Heart right ventricle (tissue), 16 donors: ENCODE data around the gene HSPA12B. TPM values are rescaled to one million over a fixed set of nuclear protein-coding genes. Genes with fewer than 3 reads are reported as not detected.
A peak's percentile ranks its signal among the peaks of the same experiment; 100 is the strongest.

Experiments used
- ATAC-seq, 8 donors: fragments of 200-7000 bp; cut with Tn5 transposase; one replicate each; pipeline ENCODE4 v1.9.1; 2020; ENCODE audit warnings: mild to moderate bottlenecking in 8 of 8, moderate library complexity in 8 of 8, moderate number of reproducible peaks in 1 of 8
- DNase-seq, 2 donors: peaks; one replicate each; pipeline ENCODE4 v3.0.0-alpha.2; 2020
- H3K27ac ChIP-seq, 10 donors: fragments of 200-600 bp; sonication (generic) in 2 of 10; one replicate each; pipeline versions ENCODE4 v1.5.0 to v1.8.0; 2020 to 2022; ENCODE audit warnings: mild to moderate bottlenecking in 3 of 10
- H3K27me3 ChIP-seq, 7 donors: fragments of 200-600 bp; one replicate each; pipeline ENCODE4 v1.8.0; 2021 to 2022; ENCODE audit warnings: mild to moderate bottlenecking in 2 of 7
- H3K36me3 ChIP-seq, 9 donors: fragments of 200-600 bp; sonication (generic) in 1 of 9; one replicate each; pipeline versions ENCODE4 v1.5.0 to v1.8.0; 2020 to 2022; ENCODE audit warnings: mild to moderate bottlenecking in 2 of 9
- H3K4me1 ChIP-seq, 9 donors: fragments of 200-600 bp; sonication (generic) in 1 of 9; one replicate each; pipeline versions ENCODE4 v1.5.0 to v1.8.0; 2020 to 2022; ENCODE audit warnings: mild to moderate bottlenecking in 4 of 9
- H3K4me3 ChIP-seq, 10 donors: fragments of 200-600 bp; sonication (generic) in 2 of 10; one replicate each; pipeline versions ENCODE4 v1.5.0 to v1.8.0; 2020 to 2022; ENCODE audit warnings: mild to moderate bottlenecking in 7 of 10, moderate library complexity in 2 of 10
- H3K9me3 ChIP-seq, 11 donors: fragments of 200-600 bp in 10 of 11; sonication (generic) in 2 of 11; one replicate each; pipeline versions ENCODE4 v1.5.0 to v1.8.0; 2013 to 2022; ENCODE audit warnings: mild to moderate bottlenecking in 2 of 11, control low read depth in 1 of 11, moderate library complexity in 1 of 11
- WGBS, 2 donors: extraction: QIAGEN DNeasy Blood & Tissue Kit; methylation state at CpG; one replicate each; pipeline ENCODE4 v1.1.7; 2013; ENCODE audit warnings: inconsistent platforms in 1 of 2; 5-methylcytosine and 5-hydroxymethylcytosine counted together
- intact Hi-C, 10 donors: fragments of 100-400 bp; cut with DNase I; formaldehyde crosslinking; loops; one replicate each; pipeline versions ENCODE4 v1.11.1 to v1.14.2; 2022
- polyA plus RNA-seq, 2 donors: library from polyadenylated mRNA; stranded (reverse); fragments of 200-250 nt; gene quantifications; one replicate each; pipeline ENCODE4 v1.2.3, GENCODE V29; 2013
- total RNA-seq, 10 donors: library from RNA; stranded (reverse); fragmentation: NEBNext Ultra II Directional in 3 of 10; extraction: Animal tissue kit (Norgen Biotek cat#: 25700) in 3 of 10; gene quantifications; one replicate each; pipeline versions ENCODE4 v1.2.1 to v1.2.4, GENCODE V29; 2021 to 2023
- TF ChIP-seq, protein P1 (sequence below), 9 donors: fragments of 200-600 bp; sonication (generic) in 2 of 9; IDR thresholded peaks; one replicate each; pipeline versions ENCODE4 v1.5.0 to v1.8.0; 2021 to 2022; ENCODE audit warnings: antibody characterized with exemption in 9 of 9, mild to moderate bottlenecking in 5 of 9, moderate library complexity in 1 of 9
- donor health status: Arrhythmogenic right ventricular cardiomyopathy.
- donor health status: ischemic (EF 13 %, LVEDD 7.1; RV severe dilation, severe dysfunction).
- donor health status: healthy with polysubstance abuse.
- donor health status: DM: no; HTN: yes; CAD: no.
- donor health status: DM: no; HTN: no; CAD: no.
- donor health status: ischemic (EF 25% LVEDD 6.9; RV normal size, moderate dysfunction).
- donor health status: ischemic (EF 25% LVEDD 5.7; RV mildly dilated, moderate dysfunction).
- donor health status: healthy.
- donor health status: DM: yes; HTN: yes; CAD: no.
- donor health status: Ischemic cardiomyopathy.
- donor health status: ischemic (EF 35%, LVEDD 5.7; RV mildly dilated, moderate dysfunction).
- donor health status: nonischemic (EF 11% LVEDD 7.7; RV severe dilation, severe dysfunction).
- donor health status: DM: yes; HTN: yes; CAD: no.
- donor health status: PGD.
- donor health status: ischemic (EF 29% LVEDD 5.4; RV normal size, mild dysfunction).
- donor health status: nonischemic (EF 23%, LVEDD 6.1; RV moderate dilation, normal function).

HSPA12B gene
- total and polyA plus RNA-seq, 12 donors: 8.4 to 26.5 (median 13.0) TPM

DNA sequence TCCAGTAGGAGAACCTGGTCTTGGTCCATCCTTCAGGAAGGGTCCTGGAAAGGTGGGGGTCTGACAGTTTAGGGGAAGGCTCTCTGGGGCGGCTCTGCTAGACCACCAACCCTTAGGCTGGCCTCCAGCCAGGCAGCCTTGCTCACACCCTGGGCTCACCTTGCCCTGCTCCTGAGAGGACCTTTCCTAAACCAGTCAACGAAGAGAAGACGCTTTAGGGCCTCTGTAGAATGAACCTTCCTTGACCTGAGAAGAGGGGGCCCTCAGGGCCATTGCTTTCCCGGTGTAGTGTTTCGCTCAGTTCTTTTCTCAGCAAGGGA lies 64.7 kb downstream of the HSPA12B start:
- Histone ChIP-seq H3K9me3 (no peaks in the 10 kb centered on the region), H3K4me1 (peaks cover 0 to 54% (median 20%) of the 10 kb centered on the region in 9 donors), H3K4me3 (peak overlapping the region in 4 of 10 donors; percentile 62 to 92 (median 74)), H3K27ac (peak overlapping the region in 1 of 10 donors; percentile 97), H3K36me3 (peaks cover 0 to 42% (median 4%) of the 10 kb centered on the region in 9 donors), H3K27me3 (no peaks in the 10 kb centered on the region)
- no peak for DNase-seq
- intact Hi-C loops: no loop called here
- TF ChIP-seq, protein P1, sequence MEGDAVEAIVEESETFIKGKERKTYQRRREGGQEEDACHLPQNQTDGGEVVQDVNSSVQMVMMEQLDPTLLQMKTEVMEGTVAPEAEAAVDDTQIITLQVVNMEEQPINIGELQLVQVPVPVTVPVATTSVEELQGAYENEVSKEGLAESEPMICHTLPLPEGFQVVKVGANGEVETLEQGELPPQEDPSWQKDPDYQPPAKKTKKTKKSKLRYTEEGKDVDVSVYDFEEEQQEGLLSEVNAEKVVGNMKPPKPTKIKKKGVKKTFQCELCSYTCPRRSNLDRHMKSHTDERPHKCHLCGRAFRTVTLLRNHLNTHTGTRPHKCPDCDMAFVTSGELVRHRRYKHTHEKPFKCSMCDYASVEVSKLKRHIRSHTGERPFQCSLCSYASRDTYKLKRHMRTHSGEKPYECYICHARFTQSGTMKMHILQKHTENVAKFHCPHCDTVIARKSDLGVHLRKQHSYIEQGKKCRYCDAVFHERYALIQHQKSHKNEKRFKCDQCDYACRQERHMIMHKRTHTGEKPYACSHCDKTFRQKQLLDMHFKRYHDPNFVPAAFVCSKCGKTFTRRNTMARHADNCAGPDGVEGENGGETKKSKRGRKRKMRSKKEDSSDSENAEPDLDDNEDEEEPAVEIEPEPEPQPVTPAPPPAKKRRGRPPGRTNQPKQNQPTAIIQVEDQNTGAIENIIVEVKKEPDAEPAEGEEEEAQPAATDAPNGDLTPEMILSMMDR (IDR thresholded peaks at IDR 0.05): no peak
- WGBS, 2 donors: 92 to 94% methylated on average over 5 of the region's 5 CpGs
- no peak for ATAC-seq

DNA sequence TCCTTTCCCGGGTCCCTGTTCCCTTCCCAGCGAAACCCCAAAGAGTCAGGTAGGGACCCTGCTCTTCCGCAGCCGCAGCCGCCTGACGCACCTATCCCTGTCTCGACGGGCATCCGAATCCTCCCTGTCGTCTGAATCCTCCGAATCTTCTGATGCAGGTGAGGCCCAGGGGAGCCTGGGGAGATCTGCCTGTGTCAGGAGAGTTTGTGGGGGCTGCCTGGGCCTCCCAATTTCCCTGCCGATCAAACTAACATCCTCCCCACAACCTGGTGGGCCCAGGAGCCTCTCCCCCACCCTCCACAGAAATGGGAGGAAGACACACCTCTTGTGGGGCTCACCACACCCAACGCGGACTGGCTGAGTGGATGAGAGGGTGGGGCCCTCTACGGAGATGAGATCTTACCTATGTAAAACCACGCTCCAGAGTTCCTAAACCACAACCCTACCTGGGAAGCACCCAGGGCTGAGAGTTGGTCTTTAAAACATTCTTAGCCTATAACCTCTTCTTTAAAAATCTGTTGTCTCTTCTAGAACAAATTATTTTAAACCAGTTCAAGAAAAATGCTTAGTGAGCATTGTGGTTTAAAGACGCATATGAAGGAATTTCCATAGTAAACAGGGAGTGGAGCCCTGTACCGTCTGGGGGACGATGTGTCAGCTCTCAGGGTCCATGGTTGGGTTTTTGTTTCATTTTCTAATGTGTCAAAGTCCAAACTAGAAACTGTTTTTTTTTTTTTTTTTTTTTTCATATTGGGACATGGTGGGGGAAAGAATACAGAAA lies 65.3 kb downstream of the HSPA12B start:
- WGBS, 2 donors: 80 to 81% methylated on average over 19 of the region's 19 CpGs
- ATAC-seq (no peak), DNase-seq (no peak)
- TF ChIP-seq, protein P1 (IDR thresholded peaks at IDR 0.05): no peak
- Histone ChIP-seq H3K4me1 (peaks cover 0 to 54% (median 20%) of the 10 kb centered on the region in 9 donors), H3K9me3 (no peaks in the 10 kb centered on the region), H3K27ac (peak overlapping the region in 1 of 10 donors; percentile 97), H3K4me3 (peak overlapping the region in 3 of 10 donors; percentile 62 to 84 (median 65)), H3K27me3 (no peaks in the 10 kb centered on the region), H3K36me3 (peaks cover 0 to 48% (median 10%) of the 10 kb centered on the region in 9 donors)
- intact Hi-C loops: no loop called here

DNA sequence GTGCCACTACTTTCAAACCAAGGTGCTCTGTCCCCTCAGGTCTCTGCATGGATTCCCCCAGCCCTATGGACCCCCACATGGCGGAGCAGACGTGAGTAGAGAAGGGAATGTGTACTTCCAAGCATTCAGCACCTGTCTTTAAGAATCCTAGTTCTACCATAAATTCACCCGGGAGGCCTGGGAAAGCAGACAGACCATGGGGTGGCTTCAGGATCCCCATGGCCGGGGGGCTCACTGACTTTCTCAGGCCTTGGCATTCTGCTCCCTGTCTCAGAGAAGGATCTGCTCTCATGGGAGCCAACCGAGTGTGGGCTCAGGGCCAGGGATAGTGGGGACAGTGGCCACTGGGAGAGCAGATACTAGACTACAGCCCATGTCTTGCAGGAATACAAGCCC lies 65.9 kb downstream of the HSPA12B start:
- DNase-seq (no peak), ATAC-seq (no peak)
- peak overlapping the region in 2 of 10 donors; percentile 1 to 97 for H3K27ac ChIP-seq
- TF ChIP-seq, protein P1 (IDR thresholded peaks at IDR 0.05): no peak
- intact Hi-C loops: no loop called here
- H3K36me3 ChIP-seq: peaks cover 0 to 54% (median 16%) of the 10 kb centered on the region in 9 donors
- H3K4me1 ChIP-seq: peaks cover 0 to 54% (median 20%) of the 10 kb centered on the region in 9 donors
- H3K9me3 ChIP-seq: no peaks in the 10 kb centered on the region
- H3K4me3 ChIP-seq: peak overlapping the region in 1 of 10 donors; percentile 84
- 73 to 79% methylated on average over 5 of the region's 5 CpGs for WGBS, 2 donors
- no peaks in the 10 kb centered on the region for H3K27me3 ChIP-seq

DNA sequence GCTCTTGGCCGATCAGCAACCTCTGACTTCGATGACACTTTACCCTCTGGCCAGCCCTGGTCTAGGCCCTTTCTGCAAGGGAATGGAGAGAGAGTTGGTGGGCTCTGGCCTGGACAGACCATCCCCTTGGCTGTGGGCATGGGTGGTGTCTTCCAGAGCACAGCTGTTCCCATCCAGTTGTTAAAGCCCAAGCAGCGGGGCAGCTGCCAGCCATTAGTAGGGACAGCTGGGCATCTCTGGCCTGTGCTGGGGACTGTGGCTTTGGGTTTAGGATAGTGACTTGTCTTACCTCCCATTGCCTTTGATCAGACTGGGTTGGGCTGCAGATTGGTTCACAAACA lies 66.4 kb downstream of the HSPA12B start:
- Histone ChIP-seq H3K4me3 (no peak overlapping the region), H3K27me3 (no peaks in the 10 kb centered on the region), H3K9me3 (no peaks in the 10 kb centered on the region), H3K4me1 (peaks cover 0 to 54% (median 20%) of the 10 kb centered on the region in 9 donors), H3K27ac (peak overlapping the region in 2 of 10 donors; percentile 1 to 97), H3K36me3 (peaks cover 0 to 59% (median 20%) of the 10 kb centered on the region in 9 donors)
- no peak for DNase-seq
- intact Hi-C loops: no loop called here
- no peak for ATAC-seq
- TF ChIP-seq, protein P1 (IDR thresholded peaks at IDR 0.05): no peak
- WGBS, 2 donors: 91 to 97% methylated on average over 3 of the region's 3 CpGs
